NCI-H345 treated with DMSO at 0.1 percent for 48 hours (cell line): ENCODE results near the gene CXorf49B.

Experiments used
- DNase-seq: peaks from one replicate; lab custom pipeline; 2025; ENCODE audit not compliant: unreplicated experiment; lab: John Stamatoyannopoulos, UW

Gene CXorf49B

DNA sequence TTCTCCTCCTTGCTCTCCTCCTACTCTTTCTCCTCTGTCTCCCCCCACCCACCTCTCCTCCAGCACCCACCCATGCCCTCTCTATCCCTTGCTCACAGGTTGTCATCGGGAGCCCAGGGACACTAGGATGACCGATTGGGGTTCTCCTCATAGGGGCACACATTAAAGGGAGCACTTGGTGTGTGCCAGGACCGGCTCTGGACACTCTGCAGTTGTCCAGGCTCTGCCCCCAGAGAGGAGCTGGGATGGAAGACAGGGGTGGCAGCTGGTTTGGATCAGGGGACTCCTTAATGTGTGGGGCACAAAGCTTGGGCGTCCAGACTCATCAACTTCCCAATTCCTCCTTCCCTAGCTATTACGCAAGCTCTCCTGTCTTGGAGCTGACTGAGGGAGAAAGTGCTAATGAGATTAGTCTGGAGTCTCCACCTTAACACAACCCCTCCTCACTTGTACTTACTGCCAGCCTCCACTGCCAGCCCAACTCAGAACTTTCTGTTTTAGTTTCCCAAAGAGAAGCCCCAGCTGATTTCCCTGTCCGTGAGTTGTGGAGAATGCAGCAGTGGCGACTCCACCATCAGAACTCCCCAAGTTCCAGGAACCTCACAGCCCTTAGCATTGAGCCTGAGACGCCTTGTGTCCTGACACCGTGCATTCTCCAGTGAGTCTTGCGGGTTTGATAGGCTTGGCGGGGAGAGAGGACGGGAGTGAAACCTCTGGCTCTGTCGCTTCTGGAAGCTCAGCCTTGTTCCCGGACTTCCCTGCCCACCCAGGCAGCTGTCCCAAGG is 52.2 kb downstream of the CXorf49B start:
- no peak for DNase-seq

DNA sequence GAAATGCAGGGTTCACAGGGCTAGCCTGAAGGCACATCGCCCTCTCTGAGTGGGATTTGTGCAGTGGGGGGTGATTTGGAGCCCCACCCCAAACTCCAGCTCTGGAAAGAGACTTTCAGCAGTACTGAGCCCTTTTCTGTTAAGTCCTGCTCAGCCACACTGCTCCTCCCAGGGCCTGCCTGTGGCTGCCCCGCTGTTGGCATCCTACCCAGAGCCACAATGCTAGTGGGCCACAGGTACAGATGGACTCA is 52.7 kb downstream of the CXorf49B start:
- no peak for DNase-seq
